Astrocyte of the hippocampus (primary cell): ENCODE measurements around the gene ITPRID1.
A peak's percentile ranks its signal among the peaks of the same experiment; 100 is the strongest.

Experiments used
- DNase-seq: peaks from one replicate; pipeline ENCODE4 v3.0.0; 2011; ENCODE audit warnings: low read depth, low spot score

ITPRID1 gene

DNA sequence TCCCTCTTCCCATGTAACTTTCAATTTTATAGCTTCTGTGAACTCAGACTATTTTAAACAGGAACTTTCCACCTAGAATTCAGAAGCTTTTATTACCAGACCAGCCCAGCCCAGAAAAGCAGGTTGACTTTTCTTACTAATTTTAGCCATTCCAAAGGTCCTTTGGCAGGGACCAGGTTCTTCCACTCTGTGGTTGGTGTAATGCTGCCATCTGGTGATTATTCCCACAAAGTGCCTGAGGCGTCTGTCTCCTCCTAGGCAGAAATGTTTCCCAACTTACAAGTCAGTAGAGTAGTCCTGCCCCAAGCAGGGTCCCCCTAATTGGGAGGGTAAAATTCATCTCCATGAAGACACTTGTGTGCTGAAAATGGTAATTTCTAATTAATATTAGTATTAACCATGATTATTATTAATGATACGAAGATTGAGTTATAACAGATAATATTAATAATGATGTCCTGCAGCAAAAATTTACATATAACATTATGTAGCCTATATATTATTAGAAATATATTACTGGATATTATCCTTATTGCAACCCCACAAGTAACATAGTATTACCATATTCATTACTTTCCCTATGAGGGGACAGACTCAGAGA is 120.1 kb downstream of the ITPRID1 start:
- DNase-seq: peak; percentile 86

DNA sequence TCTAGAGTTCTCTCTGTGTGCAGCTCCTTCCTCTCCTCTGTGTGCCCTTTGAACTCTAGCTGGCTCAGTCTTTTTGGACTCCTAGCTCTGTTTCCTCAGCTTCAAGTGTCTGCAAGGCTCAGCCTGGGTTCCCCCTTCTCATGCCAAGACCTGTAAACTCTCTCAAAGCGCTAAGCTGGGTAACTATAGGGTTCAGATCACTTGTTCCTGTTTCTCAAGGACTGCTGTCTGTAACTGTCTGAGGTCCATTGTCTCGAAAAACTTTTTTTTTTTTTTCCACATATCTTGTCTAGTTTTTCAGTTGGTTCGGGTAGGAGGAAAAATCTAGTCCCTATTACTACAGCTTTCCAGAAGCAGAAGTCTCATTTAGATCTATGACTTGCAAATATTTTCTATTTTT is 126.5 kb downstream of the ITPRID1 start:
- DNase-seq: no peak

DNA sequence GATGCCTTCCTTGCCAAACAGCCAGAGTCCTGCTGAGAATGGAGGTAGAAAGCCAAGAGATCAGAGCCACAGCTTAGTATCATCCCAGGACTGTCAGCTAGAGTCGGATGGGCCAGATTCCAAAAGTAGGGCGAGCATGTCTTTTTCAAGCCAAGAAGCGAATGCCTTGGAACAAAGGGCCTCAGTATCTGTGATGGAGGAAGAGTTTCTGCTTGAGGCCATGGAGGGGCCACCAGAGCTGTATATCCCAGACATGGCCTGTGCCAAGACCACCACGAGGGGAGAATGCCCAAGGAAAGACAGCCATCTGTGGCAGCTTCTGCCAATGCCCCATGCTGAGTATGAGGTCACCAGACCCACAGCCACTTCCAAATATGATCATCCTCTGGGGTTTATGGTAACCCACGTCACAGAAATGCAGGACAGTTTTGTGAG is 128.8 kb downstream of the ITPRID1 start:
- no peak for DNase-seq

DNA sequence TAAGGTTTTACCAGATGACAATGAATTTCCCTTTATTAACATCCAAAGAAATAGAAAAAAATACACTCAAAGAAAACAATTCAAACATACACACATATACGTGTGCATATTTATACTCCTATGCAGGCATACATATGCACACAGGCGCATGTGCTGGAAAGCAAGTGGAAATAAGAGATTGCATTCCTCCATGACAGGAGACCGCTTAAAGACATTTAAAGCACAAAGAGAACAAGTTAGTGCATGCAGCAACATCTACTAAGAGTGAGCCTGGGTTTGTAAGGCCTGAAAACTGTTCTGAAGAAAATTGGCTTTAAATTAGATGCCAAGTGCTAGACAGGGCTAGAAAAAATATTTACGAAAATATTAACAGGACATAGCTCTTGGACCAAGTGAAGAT is 133.1 kb downstream of the ITPRID1 start:
- no peak for DNase-seq

DNA sequence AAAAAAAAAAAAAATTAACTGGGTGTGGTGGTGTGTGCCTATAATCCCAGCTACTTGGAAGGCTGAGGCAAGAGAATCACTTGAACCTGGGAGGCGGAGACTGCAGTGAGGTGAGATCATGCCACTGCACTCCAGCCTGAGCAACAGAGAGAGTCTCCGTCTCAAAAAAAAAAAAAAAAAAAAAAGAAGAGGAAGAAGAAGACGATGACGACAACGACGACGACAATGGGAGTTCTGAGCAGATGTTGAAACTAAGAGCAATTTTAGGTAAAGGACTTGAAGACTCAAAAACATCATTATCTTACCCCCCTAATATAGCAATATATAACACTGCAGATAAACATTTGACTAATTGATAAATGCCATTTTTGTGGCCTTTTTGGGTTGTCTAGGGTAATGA is 133.6 kb downstream of the ITPRID1 start:
- DNase-seq: no peak

DNA sequence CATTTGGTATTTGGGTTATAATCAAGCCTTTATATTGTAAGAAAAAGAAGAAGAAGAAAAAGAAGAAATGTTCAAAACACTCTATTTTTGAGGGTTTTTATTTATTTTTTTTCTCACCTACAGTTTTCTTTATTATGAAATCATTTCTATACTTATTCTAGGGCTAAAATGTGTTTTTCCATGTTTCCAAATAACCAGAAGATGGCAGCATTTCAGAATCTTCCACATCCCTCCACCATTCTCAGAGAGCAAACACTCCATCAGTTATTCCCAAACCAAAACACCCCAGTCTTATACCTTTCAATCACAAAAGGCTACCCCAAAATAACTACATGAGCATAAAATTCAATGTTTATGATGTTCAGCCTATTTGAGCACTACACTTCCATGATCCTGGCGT is 134.4 kb downstream of the ITPRID1 start:
- peak; percentile 30 for DNase-seq

DNA sequence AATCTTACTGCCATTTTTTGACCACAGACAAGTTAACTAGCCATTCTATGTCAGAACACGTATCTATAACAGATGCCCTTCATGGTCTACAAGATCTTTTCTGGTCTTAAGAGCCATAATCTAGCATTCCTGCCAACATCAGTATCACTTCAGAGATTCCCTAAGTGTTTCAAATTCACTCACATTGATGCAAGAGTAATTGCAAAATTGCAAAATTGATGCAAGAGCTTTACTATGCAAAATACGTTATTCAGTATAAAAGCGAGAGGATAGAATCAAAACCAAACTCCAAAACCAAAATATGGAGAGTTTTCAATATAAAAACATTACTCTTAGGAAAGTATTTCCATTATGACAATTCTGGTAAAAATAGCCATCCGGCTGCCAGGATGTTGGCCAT is 135.0 kb downstream of the ITPRID1 start:
- DNase-seq: no peak

DNA sequence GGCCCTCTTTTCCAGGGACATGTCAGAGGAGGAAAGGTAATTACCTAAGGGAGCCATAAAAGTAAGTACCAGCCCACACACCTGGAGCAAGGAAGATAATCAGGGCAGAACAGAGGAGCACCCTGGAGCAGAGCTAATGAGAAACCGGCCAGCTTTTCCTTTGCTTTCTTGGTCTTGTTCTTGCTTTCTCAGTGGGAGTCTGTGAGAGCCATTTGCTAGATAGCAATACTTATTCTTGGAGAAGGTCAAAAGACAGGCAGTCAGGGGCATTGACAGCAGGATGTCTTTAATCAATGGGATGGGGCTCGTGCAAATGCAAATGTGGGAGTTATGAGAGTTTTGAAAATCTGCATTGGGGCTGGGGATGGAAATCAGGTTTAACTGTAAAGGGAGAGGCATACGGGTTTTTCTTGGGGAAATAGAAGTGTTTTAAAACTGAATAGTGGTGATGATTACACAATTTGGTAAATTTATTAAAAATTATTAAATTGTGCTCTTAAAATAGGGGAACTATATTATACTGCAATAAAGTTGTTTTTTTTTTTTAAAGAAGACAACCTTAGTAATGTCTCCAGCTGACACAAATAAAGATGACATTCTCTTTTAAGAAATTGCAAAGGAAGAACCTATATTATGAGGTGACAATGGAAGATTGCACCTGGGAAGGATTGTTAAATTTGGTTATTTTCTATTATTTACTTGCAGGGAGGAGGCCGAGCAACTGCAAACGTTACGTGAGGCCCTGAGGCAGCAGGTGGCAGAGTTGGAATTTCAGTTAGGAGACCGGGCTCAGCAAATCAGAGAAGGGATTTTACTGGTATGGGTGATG is 137.6 kb downstream of the ITPRID1 start:
- no peak for DNase-seq

DNA sequence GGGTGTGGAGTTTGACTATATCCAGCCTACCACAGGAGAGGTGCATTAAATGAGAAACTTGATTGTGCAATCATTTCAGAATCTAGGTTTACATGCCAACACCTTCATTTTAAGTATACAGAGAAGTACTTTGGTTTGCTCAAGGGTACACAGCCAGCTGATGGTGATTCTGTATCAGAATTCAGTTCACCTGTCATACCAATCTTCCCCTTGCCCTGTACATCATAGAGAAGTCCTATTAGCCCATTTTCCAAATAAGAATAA is 138.1 kb downstream of the ITPRID1 start:
- no peak for DNase-seq

DNA sequence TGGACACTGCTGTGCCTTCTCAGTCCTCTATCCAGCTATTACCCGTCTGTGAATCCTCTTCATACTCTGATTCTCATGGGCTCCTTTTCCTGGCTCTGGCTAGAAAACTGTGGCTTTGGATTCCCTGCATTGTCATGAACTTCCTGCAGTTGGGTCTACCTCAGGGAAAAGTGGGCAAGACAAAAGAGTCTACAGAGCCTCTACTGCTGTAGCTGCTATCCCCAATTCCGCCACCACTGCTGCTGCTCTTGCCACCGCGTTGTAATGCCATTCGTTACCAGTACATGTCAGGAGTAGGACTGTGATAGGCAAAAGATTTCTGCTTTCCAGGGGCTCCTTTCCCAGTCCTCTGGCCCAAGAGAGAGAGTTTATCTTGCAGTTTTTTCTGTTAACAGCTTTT is 149.2 kb downstream of the ITPRID1 start:
- DNase-seq: no peak

DNA sequence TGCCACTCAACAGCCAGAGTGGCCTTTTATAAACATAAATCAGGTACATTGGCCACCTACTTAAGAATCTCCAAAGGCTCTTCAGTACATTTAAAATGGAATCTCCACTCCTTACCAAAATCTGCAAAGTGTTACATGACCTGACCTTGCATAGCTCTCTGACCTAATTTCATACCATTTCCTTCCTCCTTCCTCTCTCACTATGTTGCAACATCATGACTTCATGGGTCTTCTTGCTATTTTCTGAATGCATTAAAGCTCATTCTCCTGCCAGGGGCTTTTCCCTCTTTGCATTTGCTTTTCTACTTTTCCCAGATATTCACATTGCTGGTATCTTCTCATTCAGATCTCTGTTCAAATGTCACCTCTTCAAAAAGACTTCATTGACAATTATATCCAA is 151.0 kb downstream of the ITPRID1 start:
- DNase-seq: no peak

DNA sequence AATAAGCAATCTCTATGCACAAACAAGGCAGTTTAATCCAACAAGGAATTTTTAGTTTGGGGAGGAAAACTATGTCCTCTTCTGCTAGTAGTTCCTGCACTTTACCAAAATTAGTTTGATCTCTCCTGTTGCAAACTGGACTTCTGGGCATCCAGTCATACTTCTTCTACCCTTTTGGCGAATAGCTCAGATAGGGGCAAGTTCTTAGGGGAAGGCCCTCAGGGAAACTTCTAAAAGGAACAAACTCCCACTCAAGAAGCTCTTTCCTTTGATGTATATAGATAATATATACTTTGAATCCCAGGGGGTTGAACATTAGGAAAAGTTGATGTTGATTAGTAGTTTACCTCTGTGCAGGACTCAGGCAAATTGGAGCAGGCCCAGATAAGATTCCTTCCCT is 151.7 kb downstream of the ITPRID1 start:
- DNase-seq: no peak

DNA sequence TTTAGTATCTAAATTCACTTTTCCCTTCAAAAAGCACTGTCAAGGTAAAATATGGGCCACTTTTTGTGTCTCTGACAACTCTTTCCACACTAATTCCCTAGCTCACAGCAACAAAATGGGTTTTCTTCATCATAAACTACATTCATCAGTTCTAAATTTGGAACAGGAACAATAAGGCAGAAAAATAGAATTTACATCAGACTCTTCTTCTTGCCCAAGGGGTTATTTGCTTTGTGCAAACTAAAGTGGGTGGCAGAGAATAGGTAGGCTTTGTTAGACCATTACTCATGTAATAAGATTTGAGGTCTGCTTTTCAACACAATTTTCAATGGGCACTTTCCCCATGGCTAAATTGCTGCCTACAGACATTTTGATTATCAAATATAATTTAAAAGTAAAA is 155.6 kb downstream of the ITPRID1 start:
- DNase-seq: no peak

DNA sequence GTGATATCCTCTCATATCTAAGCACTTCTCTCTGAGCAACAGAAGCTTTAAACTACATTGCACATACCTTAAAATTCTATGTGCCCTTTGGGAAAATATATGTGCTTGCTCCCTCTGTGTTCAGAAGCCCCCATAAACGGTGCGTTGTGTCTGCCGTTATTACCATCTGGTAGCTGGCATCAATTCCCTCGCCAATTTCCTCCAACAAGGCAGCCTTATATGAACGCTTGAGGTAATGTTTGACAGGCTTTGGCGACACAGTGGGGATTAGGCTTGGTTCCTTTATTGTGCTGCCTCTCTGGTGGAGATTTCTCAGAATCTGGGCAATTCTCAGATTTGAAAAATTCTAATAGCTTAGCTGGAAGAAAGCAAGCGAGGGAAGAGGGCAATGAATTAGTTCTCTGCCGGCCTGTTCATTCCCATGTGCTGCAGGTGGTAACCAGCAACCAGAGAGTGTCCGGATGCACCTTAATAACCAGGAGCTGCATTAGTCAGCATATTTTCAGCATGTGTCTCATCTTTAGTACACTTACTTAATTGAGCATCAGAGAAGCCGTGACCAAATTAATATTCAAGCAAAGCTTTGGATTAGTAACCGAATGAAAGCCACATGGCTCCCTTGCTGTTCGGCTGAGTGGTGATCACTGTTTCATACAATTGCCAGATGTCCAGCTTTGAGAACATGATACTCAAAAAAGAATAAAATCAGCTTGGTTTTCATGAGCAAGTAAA is 165.8 kb downstream of the ITPRID1 start:
- no peak for DNase-seq

DNA sequence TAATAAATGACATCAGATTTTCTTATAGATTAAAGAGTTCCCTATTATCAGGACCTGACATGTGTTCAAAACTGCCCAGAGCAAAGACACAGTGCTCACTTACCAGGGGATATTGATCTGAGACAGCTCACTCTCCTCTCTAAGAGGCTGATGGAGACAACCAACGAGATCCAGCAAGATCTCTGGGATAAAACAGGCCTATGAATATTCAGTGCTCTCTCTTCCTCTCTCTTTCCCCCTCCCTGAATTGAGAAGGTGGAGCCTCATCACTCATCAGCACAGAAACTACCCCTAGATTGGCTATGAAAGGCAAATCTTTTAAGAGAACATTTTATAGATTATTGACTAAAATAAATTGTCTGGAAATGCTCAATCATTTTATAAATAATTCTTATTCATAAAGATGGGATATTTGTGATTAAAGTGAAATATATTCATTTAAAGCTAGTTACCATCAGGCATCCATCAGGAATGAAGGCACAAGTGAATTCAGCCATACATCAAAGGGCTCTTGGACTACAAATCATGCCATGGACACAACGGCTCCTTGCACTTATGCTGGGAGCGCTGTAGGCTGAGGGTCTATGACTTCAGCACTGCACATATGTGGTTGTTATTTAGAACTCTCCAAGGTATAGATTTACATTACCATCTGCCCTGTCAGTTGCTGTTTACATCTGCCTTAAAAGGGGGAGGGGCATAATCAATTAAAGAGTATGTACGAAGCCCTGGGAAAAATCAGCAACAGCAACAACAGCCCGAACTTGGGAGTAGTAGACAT is 169.7 kb downstream of the ITPRID1 start:
- no peak for DNase-seq

DNA sequence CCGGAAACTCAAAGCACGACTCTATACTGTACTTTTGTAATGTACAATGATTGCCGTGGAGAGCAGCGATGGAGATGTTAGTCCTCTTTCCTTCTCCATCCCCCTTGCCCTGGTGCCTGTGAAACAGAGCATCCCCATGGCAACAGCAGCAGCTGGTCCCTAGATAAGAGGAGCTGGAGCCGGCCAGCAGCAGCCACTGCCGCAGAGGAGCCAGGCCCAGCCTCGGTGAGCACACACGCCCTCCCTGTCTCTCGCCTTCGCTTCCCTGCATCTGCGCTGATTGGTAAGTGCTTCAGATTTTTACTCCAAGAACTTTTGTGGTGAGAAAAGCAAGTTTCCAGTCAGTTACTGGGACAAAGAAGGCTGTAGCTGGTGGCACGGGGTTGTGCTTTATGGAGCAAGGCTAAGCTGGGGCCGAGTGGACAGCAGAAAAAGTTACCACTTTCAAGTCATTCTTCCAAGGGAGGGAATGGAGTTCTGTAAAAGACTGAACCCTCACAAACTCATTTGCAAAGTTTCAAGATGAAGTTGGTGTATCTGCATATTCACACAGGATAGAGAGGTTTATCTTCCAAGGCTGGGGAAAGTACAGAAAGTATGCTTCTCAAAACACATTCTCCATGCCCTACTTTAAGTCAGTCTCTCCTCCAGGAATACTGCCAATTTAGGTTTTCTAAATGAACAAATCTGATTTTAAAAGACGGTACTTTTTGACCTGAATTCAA is 173.3 kb downstream of the ITPRID1 start, which contains the start of gene PPP1R17:
Gene PPP1R17 (plus strand): TSS at position 192 of the 725 bp plus-strand sequence. CDS start 5,227 bp downstream, outside the sequence.
- peak; percentile 34 for DNase-seq

DNA sequence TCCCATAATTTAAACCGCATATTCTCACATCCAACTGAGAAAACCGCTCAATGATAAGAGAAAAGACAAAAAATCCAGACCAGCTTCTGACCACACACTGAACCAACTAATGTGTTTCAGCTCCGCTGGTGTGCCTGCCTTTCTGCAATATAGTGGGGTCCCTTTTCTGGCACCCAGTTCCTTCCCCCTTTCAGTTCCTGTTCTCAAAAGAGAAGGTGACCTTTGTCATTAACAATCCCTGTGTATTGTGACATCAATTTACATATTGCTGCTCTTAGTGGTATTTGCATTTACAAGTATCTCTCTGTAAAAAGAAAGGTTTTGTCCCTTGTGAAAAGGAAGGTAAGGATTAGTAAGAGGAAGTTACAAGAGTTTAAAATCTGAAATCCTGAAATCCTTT is 174.5 kb downstream of the ITPRID1 start:
- no peak for DNase-seq

DNA sequence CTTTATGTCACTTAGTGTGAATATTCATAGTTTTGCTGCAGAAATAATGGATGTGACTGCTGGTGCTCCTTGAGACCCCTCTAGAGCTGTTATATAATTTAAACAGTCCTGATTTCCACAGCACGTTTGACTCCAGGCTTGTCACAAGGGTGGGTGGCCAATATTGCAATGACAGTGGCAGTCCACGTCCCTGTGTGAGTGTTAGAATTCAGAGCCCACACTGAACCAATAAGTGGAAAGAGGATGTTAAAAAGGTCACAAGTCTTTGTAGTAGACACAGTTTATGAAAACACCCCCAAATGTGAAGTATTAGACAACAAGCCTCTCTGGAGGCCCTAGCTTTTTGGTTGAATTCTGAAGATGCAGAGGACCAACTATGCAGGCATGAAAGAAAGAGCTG is 175.1 kb downstream of the ITPRID1 start:
- DNase-seq: no peak

DNA sequence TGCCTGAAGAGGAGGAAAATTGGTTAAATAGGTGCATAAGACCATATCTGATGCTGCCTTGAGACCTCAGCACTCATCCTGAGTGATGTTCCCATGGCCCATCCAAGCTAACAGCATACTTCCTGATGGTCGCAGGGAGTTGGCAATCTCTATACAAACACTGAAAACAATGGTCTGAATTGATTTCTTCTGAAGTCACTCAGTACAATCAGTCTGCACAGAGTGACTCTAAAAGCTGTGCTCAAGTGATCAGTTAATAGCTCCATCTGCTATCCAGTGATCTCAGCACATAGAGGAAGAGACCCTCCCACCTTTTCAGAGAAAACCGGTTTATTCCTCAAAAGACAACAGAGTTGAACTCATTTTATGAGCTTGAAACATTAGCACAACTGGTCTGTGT is 177.0 kb downstream of the ITPRID1 start:
- no peak for DNase-seq

DNA sequence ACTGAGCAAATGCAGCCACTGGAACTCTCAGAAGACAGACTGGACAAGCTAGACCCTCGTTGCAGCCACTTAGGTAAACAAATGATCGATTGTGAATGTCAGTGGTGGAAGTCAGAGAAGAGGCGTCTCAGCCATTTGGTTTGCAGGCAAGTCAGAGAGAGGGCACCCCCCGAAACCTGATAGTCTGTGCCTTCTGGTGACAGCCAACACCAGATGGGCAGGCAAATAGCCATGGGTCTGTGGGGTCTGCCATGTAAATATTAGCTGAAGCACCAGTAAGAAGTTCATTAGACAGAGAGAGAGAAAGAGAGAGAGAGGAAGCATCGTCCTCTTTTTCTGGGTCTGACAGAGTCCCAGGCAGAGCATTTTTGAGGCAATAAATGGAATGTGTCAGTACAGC is 178.6 kb downstream of the ITPRID1 start:
- no peak for DNase-seq

DNA sequence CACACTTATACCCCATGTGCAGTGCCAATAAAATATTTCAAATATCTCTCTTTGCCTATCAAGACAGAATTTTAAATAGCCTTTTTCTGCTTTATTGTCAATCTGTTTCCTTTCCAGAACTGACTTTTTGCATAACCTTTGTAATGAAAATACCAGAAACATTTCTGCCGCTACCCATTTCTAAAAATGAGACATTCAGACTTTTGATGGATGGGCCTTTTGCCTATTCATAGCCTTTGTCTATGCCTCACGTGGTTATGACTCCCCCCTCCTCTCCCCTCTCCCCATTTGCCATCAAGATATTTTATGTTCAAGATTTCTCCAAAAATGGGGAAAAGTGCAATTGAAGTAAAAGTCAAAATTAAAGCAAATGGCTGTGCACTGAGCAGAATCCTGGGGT is 179.0 kb downstream of the ITPRID1 start:
- no peak for DNase-seq
